Measurements from ENCODE around the gene RNF41.

DNA sequence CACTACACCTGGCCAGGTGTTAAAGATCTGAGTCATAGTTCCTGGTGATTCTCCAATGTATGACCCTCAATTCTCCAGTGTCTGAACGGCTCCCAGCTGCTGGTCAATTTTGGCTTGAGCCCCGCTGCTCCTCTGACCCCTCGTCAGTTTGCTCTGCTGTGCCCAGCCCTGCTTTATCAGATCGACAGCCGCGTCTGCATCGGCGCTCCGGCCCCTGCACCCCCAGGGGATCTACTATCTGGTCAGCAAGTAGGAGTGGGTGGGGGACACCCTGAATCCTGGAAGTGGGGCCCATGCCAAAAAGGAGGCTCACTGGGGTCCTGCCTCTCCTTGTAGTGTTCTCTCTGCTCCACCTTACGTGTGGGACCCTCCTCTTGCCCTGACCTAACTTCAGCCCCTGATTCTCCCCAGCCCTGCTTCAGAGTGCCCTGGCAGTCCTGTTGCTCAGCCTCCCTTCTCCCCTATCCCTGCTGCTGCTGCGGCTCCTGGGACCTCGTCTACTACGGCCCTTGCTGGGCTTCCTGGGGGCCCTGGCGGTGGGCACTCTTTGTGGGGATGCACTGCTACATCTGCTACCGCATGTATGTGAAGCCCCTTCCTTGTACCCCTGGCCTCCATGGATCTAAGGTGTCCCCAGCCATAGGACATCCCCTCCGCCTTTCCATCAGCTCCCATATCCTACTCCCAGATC lies 13.2 kb upstream of the RNF41 start:
- TF ChIP-seq EZH2 (IDR thresholded peaks at IDR 0.05; ENCODE audit: borderline replicate concordance, insufficient read depth, low read depth, low read length, poor library complexity, severe bottlenecking), result no peak
- TF ChIP-seq, protein P1, sequence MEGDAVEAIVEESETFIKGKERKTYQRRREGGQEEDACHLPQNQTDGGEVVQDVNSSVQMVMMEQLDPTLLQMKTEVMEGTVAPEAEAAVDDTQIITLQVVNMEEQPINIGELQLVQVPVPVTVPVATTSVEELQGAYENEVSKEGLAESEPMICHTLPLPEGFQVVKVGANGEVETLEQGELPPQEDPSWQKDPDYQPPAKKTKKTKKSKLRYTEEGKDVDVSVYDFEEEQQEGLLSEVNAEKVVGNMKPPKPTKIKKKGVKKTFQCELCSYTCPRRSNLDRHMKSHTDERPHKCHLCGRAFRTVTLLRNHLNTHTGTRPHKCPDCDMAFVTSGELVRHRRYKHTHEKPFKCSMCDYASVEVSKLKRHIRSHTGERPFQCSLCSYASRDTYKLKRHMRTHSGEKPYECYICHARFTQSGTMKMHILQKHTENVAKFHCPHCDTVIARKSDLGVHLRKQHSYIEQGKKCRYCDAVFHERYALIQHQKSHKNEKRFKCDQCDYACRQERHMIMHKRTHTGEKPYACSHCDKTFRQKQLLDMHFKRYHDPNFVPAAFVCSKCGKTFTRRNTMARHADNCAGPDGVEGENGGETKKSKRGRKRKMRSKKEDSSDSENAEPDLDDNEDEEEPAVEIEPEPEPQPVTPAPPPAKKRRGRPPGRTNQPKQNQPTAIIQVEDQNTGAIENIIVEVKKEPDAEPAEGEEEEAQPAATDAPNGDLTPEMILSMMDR (IDR thresholded peaks at IDR 0.05), result no peak
